NCI-H1694 (cell line): Measurements from ENCODE around the gene ABHD17C.

Source experiments
- DNase-seq: peaks from one replicate; lab custom pipeline; 2025; lab: John Stamatoyannopoulos, UW

ABHD17C gene

DNA sequence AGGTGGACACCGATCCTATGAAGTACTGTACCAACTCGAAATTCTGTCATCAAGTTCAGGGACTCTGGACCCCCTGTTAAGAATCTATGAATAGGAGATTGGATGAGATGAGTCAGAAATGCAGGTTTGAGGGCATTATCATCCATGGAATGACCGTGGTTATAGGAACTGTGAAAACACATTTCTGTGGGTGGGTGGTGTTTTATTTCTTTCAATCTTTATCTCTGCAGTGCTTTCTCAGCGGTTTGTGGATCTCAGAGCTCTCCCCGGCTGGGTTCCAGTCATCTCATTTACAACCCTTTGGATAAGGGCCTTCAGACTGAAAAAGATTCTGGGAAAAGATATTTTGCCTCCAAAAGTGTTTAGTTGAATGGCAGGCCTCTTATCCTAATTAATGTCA is 5.4 kb upstream of the ABHD17C start:
- no peak for DNase-seq

DNA sequence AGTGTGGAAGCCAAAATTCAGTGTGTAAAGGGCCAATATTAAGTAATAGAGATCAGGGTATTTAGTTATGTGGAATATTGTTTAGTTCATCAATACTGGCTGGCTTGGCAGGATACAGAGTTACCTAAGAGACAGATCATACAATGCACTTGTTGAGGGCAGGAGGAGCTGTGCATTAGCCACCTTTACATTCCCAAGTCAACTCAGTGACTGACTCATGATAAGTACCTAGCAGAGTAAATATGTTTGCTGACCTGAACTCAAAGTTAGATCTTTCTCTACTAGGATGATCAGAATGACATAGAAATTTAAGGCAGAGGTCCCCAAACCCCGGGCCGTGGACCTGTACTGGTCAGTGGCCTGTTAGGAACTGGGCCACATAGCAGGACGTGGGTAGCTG is 3.5 kb upstream of the ABHD17C start:
- no peak for DNase-seq

DNA sequence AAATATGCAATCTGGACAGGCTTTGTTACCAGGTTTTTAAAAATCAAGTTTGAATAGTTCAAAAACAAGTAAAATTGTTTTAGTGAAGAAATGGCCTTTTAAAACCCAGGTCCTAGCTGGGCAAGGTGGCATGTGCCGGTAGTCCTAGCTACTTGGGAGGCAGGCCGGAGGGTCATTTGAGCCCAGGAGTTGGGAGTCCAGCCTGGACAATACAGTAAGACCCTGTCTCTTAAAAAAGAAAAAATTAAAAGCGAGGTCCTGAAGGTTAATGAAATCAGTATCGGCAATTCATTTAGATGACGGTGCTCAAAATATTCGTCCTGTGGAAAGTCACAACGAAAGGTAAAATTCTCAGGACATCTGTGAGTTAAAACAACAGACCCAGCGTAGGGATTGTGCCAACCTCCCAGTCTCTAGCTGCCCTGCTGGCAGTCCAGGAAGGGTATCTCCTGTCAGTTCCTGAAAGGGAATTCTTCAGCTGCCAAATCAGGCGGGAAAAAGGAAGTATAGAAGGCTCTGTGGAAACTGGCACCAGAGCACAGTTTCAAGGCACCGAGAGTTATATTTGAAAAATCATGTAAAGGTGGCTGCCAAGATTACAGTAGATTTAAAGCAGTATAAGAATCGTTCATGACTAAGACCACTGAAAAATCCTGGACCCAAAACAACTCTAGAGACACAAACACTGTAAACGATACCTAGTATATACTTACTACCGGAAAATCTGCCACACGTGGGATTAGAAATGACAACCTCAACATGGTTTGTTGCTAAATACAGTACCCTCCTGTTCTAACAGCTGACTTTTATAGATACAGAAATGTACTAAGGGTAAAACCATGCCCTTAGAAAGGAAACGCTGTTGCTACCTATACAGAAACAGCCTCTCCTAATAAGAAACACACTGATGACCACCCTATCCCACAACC is 1.2 kb upstream of the ABHD17C start:
- DNase-seq, result no peak

DNA sequence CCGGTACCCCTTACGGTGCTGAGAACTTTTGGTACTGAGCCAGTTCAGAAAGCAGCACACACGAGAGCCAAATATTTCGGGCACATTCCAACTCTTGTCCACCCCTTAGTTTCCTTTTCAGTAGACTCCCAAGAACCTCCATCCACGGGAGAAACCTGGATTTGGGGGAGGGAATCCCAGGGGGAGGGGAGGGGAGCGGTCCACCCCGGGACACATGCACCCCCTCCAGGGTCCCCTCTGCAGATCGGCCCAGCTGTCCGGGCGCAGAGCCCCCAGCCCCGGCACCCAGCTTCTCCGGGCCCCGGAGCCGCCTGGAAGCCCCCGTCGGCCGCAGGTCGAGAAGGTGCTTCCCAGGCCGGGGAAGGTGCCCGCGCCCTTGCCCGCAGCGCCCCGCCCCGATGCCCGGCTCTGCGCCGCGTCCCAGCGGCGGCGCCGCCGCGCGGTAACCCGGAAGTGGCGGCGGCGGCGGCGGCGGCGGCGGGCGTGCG is 455 bp upstream of the ABHD17C start:
- DNase-seq, result no peak

DNA sequence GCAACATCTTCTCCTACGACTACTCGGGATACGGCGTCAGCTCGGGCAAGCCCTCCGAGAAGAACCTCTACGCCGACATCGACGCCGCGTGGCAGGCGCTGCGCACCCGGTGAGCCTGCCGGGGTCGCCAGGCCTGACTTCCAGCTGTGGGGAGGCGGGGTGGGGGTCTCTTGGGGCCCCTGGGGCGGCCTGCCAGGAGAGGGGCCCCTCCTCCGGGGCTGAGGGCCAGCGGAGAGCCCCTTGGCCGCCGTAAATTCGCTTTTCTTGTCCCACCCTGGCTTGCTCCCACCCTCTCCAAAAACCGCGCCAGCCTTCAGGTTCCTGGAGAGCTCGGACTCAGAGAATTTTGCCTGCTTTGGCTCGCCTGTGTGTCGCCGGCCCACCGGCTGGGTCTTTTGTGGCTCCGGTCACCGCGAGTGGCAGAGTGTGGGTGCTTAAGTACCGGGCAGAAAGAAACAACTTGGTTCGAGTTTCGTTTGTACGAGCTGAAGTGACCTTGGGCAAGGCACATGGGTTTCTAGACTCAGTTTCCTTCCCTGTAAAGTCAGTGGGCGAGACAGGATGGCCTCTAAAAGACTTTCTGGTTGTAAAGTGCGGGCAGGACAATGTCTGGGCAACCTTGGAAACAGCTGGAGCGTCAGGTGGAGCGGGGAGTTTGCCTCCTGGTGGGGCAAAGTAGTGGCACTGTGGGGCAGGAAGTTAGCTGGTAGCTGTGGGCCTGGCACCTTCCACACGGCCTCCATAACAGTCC is 976 bp downstream of the ABHD17C start:
- DNase-seq, result no peak

GRCh38 chr15:80697075-80697685 is 2.1 kb downstream of the ABHD17C start:
- no peak for DNase-seq

DNA sequence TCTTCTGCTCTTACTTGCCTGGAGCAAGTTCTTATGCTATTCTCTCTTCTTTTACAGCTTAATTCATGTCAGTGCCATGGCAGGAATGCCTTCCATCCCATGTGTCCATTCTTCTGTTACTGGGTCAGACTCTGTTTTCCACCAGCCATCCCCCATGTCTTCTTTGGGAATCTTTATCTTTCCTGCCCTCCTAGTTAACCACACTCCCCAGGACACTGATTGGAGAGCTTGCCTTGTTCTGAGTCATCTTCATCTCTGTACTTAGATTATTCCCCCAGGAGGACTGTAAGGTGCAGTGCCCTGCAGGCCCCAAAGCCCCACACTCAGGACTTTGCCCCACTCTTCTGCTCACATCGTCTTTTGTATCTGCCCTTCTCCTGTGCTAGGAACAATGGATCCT is 3.6 kb downstream of the ABHD17C start:
- DNase-seq, result no peak

DNA sequence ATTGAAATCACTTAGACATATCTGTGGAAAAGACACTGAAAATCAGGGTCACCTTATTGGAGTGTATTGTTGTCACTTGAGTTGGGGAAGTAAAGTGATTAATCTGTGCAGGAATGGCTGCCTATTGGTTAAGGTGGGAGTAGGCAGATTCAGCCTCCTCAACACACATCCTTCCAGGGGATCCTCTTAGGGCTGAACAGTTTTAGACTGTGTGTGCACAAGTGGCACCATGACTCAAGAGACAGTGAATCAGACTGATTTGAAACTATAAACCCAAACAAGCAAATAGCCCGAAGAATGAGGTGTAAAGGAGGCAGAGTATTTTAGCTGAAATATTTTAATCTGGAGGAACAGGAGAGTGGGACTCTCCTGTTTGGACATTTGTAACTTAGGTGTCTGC is 4.9 kb downstream of the ABHD17C start:
- no peak for DNase-seq

DNA sequence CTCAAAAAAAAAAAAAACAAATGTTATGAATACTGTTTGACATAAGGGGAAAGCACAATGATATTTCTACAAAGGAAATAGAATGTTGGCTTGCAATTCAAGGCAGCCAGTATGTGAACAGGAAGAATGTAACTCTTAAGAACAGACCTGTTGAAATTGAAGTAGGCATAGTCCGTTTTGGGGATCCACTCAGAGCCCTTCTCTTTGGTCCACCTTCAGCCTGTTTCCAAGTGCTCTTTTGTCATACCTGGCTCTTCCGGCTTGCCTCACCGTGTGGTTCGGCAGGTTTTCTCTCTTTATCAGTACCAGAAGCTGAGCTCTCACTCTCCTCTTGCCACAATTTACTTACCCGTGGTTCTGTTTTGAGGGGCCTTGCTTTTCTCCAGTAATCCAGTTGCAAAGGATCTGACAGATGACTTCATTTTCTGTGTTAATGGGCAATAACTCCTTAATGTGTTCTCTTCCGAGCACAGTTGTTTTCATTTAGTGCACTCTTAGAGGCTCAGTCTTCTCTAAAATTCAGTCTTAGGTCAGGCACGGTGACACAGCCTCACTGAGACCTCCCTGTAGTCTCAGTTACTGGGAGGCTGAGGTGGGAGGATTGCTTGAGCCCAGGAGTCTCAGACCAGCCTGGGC is 6.7 kb downstream of the ABHD17C start:
- no peak for DNase-seq

DNA sequence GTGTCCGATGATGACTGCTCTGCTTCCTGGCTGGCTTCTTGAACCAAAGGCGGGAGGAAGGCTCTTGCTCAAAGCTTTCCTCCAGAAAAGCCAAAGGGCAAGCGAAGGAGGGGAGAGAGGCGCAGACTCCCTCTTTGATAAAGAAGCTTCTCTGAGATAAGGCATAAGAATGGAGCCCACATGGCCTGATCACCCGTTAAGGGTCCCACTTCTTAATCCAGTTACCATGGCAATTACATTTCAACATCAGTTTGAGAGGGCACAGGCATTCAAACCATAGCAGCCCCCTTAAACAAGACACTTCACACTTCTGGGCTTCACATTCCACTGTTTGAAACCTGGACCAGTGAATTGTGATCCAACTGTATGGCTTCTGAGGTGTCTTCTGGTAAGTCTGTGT is 8.0 kb downstream of the ABHD17C start:
- no peak for DNase-seq

DNA sequence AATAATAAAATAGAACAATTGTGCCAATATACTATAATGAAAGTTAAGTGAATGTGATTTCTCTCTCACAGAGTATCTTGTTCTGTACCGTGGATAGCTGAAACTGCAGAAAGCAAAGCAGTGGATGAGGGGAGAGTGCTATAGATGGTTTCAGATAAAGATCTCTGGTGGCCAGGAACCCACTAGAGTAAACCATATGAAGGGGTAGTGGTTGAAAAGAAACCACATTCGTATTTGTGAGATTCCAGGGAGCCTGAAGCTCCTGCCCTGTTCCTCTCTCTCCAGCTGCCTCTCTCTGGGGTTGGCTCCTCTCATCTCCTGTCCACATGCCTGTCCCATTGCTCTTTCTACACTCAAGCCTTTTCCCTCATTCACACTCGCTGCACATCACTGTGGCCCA is 8.9 kb downstream of the ABHD17C start:
- no peak for DNase-seq

DNA sequence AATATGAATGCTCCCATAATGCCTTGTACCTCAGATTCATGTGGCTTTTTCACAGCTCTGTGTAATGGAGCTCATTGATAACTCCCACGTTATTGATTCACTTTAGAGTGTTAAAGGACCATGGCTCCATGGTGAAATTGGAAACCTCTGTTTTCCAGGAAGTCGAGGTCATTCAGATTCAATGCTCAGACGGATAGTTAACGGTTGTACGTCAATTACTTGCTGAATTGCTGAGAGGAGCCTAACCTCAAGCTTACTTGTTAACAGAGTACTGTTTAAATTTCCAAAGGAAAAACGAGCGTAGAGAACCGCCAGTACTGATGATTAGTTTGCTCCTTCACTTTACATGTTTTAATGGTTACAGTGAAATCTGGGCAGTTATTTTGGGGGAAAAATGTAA is 11.1 kb downstream of the ABHD17C start:
- DNase-seq, result no peak

DNA sequence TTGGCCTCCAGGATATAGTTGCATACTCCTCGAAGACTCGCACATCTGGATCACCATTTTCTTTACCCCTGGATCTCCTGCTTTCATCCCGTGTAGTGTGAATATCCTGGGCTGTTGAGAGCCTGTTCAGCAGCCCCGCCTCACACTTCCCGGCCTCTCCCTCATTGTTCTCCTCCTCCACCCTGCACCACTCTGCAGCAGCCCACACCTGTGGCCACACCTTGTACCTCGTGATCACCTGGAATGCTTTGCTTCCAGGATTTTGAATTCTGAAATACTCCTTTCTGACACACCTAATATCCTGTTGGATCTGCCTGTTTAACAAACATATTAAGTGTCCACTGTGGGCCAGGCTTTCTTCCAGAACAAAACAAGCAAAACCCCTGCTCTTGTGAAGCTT is 14.4 kb downstream of the ABHD17C start:
- DNase-seq, result no peak

- no peak for DNase-seq
Observed at GRCh38 chr15:80710635-80711554, 15.8 kb downstream of the ABHD17C start.

DNA sequence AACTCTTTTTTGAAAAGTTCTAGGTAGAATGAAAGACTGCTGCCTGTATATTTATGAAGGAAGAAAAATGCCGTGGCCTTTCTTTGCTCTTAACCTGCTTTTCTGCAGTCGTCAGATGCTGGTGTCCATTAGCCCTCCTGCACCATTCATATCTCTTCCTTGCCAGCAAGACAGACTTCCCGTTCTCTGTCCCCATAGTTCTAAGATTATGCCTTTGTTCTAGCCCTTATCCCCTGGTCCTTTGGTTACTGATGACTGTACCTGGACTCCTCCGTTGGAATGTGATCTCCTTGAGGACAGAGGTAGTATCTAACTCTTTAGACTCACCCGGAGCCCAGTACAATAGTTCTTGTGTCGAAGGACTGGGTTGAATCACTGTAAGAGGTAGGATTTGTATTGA is 16.8 kb downstream of the ABHD17C start:
- DNase-seq, result no peak

GRCh38 chr15:80712956-80713355 is 17.8 kb downstream of the ABHD17C start:
- DNase-seq, result no peak

GRCh38 chr15:80721476-80721875 is 26.4 kb downstream of the ABHD17C start:
- DNase-seq, result no peak

DNA sequence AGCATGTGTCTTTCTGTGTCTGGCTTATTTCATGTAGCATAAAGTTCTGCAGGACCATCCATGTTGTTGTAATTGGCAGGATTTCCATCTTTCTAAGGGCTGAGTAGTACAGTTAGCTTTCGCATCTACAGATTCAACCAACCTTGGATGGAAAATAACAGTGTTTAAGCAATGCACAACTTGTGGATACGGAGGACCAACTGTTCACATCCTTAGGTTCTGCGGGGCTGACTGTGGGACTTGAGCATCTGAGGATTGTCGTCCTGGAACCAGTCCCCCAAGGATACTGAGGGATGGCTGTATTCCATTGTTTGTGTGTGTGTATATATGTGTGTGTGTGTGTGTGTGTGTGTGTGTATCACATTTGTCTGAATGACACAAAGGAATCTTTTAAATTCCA is 27.7 kb downstream of the ABHD17C start:
- no peak for DNase-seq

DNA sequence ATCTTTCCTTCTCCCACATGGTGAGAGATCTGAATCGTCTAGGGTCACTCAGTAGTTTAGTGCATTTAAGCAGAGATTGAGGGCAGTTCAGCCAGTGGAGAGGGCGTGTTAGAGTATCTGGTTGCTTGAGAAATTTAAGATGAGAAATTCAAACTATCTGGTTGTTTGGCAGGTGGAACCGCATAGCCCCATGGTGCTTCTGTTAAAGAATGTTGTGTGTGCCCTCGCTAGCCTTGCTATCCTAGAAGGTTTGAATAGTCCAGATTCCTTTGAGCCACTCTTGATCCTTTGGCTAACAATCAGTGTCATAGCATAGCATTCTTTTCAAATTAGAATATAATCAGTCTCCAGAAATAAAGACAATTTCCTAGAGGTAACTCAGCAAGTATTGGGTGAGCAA is 32.1 kb downstream of the ABHD17C start:
- DNase-seq, result no peak

- no peak for DNase-seq
Observed at GRCh38 chr15:80727596-80727995, 32.5 kb downstream of the ABHD17C start.

GRCh38 chr15:80730387-80730786 is 35.3 kb downstream of the ABHD17C start:
- DNase-seq, result no peak
